ENCODE data around the gene PHF19. TPM values are rescaled to one million over a fixed set of nuclear protein-coding genes. Genes with fewer than 3 reads are reported as not detected.

Gene PHF19
- total and polyA plus RNA-seq, 4 donors = 25.9 to 66.7 (median 51.2) TPM

- H3K4me3 ChIP-seq (ENCODE audit: low read length in 2 of 2) = no peak overlapping the region
- H3K9me3 ChIP-seq (ENCODE audit: control insufficient read depth, low read length) = no peaks in the 10 kb centered on the region
- DNase-seq (no peak), ATAC-seq (ENCODE audit: low FRiP score) (no peak)
- no peak overlapping the region for H3K27ac ChIP-seq (ENCODE audit: low read depth in 1 of 2, low read length in 2 of 2)
- intact Hi-C loops (cut with DNase I) = no loop called here
- H3K4me1 ChIP-seq (ENCODE audit: control insufficient read depth in 1 of 2, insufficient read depth in 2 of 2, low read length in 2 of 2) = no peaks in the 10 kb centered on the region
- no peaks in the 10 kb centered on the region for H3K27me3 ChIP-seq (ENCODE audit: control insufficient read depth in 1 of 2, insufficient read depth in 2 of 2, low read length in 1 of 2)
- WGBS, 2 donors = 79 to 86% methylated on average over 3 of the region's 3 CpGs
- H3K36me3 ChIP-seq (ENCODE audit: control insufficient read depth in 1 of 2, insufficient read depth in 2 of 2, low read length in 1 of 2) = no peaks in the 10 kb centered on the region
These were observed 30.6 kb downstream of the PHF19 start for GRCh38 chr9:120846251-120846889.

- no peak overlapping the region for H3K4me3 ChIP-seq (ENCODE audit: low read length in 2 of 2)
- no peaks in the 10 kb centered on the region for H3K9me3 ChIP-seq (ENCODE audit: control insufficient read depth, low read length)
- no peak for ATAC-seq (ENCODE audit: low FRiP score)
- H3K4me1 ChIP-seq (ENCODE audit: control insufficient read depth in 1 of 2, insufficient read depth in 2 of 2, low read length in 2 of 2) = no peaks in the 10 kb centered on the region
- no peaks in the 10 kb centered on the region for H3K27me3 ChIP-seq (ENCODE audit: control insufficient read depth in 1 of 2, insufficient read depth in 2 of 2, low read length in 1 of 2)
- no peak overlapping the region for H3K27ac ChIP-seq (ENCODE audit: low read depth in 1 of 2, low read length in 2 of 2)
- no peak for DNase-seq
- intact Hi-C loops (cut with DNase I) = no loop called here
- H3K36me3 ChIP-seq (ENCODE audit: control insufficient read depth in 1 of 2, insufficient read depth in 2 of 2, low read length in 1 of 2) = no peaks in the 10 kb centered on the region
These were observed 31.7 kb downstream of the PHF19 start for GRCh38 chr9:120845255-120845654.

- Histone ChIP-seq H3K36me3 (ENCODE audit: control insufficient read depth in 1 of 2, insufficient read depth in 2 of 2, low read length in 1 of 2) (no peaks in the 10 kb centered on the region), H3K4me3 (ENCODE audit: low read length in 2 of 2) (peak within 1 kb of the TSS; percentile 72 to 97), H3K27me3 (ENCODE audit: control insufficient read depth in 1 of 2, insufficient read depth in 2 of 2, low read length in 1 of 2) (no peaks in the 10 kb centered on the region), H3K4me1 (ENCODE audit: control insufficient read depth in 1 of 2, insufficient read depth in 2 of 2, low read length in 2 of 2) (peaks cover 0 to 1% of the 10 kb centered on the region in 2 donors), H3K27ac (ENCODE audit: low read depth in 1 of 2, low read length in 2 of 2) (peak within 1 kb of the TSS; percentile 49 to 89), H3K9me3 (ENCODE audit: control insufficient read depth, low read length) (no peaks in the 10 kb centered on the region)
- intact Hi-C loops (cut with DNase I) = no loop called here
- DNase-seq (peak; percentile 99), ATAC-seq (ENCODE audit: low FRiP score) (peak; percentile 99)
- WGBS, 2 donors = 4 to 8% methylated on average over 57 to 62 of the region's 62 CpGs
These were observed 34.1 kb downstream of the PHF19 start, which contains the start of gene PSMD5 for GRCh38 chr9:120842685-120843485. Gene PSMD5, minus strand, starts transcription at chr9:120842922. Its CDS starts 13 bp downstream, at chr9:120842909.

DNA sequence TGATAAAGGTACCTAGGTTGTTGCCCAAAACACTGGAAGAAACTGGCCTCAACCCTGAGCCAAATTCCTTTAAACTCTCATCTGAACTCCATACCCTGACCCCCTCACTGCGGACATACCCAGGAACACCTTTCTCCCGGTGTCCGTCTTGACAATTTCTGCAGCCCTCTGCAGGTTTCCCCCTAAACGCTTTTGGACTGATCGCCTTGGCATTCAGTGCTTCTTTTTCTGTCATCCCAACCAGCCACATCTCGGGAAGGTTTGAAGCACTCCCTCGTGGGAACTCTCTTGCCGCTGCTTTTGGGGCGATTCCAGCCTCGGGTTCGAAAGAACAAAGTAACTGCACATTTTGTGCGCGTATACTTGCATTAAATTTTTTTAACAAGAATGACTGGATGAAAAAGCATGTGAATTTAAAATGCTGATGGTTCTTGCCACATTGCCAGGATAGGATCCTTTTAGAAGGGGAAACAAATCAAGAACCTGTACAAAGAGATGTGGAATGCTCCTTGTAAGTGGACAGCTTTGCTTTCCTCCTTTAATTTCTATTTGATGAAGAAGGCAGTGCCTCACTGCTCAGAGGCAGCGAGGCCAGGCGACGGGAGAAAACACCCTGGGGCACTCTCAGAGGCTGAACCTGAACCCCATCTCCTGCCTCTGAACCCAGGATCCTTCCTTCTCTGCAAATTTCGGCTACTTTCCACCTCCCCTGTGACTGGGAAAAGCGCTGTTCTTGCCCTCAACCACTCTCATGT is 34.9 kb downstream of the PHF19 start:
- no peaks in the 10 kb centered on the region for H3K36me3 ChIP-seq (ENCODE audit: control insufficient read depth in 1 of 2, insufficient read depth in 2 of 2, low read length in 1 of 2)
- no peaks in the 10 kb centered on the region for H3K9me3 ChIP-seq (ENCODE audit: control insufficient read depth, low read length)
- H3K27ac ChIP-seq (ENCODE audit: low read depth in 1 of 2, low read length in 2 of 2) = peak overlapping the region; percentile 49 to 76
- no peaks in the 10 kb centered on the region for H3K27me3 ChIP-seq (ENCODE audit: control insufficient read depth in 1 of 2, insufficient read depth in 2 of 2, low read length in 1 of 2)
- ATAC-seq (ENCODE audit: low FRiP score) = peak; percentile 5
- peak overlapping the region; percentile 72 to 97 for H3K4me3 ChIP-seq (ENCODE audit: low read length in 2 of 2)
- intact Hi-C loops (cut with DNase I) = no loop called here
- 23 to 25% methylated on average over 18 of the region's 18 CpGs for WGBS, 2 donors
- H3K4me1 ChIP-seq (ENCODE audit: control insufficient read depth in 1 of 2, insufficient read depth in 2 of 2, low read length in 2 of 2) = peaks cover 0 to 1% of the 10 kb centered on the region in 2 donors
- DNase-seq = no peak

- Histone ChIP-seq H3K36me3 (ENCODE audit: control insufficient read depth in 1 of 2, insufficient read depth in 2 of 2, low read length in 1 of 2) (no peaks in the 10 kb centered on the region), H3K27ac (ENCODE audit: low read depth in 1 of 2, low read length in 2 of 2) (no peak overlapping the region), H3K4me1 (ENCODE audit: control insufficient read depth in 1 of 2, insufficient read depth in 2 of 2, low read length in 2 of 2) (peaks cover 0 to 1% of the 10 kb centered on the region in 2 donors), H3K9me3 (ENCODE audit: control insufficient read depth, low read length) (no peaks in the 10 kb centered on the region), H3K27me3 (ENCODE audit: control insufficient read depth in 1 of 2, insufficient read depth in 2 of 2, low read length in 1 of 2) (no peaks in the 10 kb centered on the region), H3K4me3 (ENCODE audit: low read length in 2 of 2) (no peak overlapping the region)
- intact Hi-C loops (cut with DNase I) = no loop called here
- no peak for DNase-seq
- WGBS, 2 donors = 25 to 36% methylated on average over 2 of the region's 2 CpGs
- no peak for ATAC-seq (ENCODE audit: low FRiP score)
These were observed 37.8 kb downstream of the PHF19 start for GRCh38 chr9:120839146-120839545.

DNA sequence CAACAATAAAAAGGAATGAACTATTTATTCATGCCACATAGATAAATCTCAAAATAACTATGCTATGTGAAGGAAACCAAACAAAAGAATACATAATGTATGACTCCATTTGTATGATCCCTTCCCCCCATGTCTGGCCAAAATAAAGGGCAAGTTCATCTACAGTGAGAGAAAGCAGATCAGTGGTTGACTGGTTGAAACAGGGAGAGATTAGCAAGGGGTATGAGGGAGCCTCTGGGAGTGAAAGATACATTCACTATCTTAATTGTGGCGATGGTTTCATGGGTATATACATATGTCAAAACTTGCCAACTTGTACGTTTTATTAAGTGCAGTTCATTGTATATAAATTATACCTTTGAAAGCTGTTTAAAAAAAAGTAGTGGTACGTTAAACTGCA is 39.1 kb downstream of the PHF19 start:
- intact Hi-C loops (cut with DNase I) = no loop called here
- 78 to 81% methylated on average over 3 of the region's 3 CpGs for whole genome bisulfite sequencing, 2 donors
- DNase-seq (no peak), ATAC-seq (ENCODE audit: low FRiP score) (no peak)
- Histone ChIP-seq H3K27me3 (ENCODE audit: control insufficient read depth in 1 of 2, insufficient read depth in 2 of 2, low read length in 1 of 2) (no peaks in the 10 kb centered on the region), H3K36me3 (ENCODE audit: control insufficient read depth in 1 of 2, insufficient read depth in 2 of 2, low read length in 1 of 2) (no peaks in the 10 kb centered on the region), H3K4me3 (ENCODE audit: low read length in 2 of 2) (no peak overlapping the region), H3K9me3 (ENCODE audit: control insufficient read depth, low read length) (no peaks in the 10 kb centered on the region), H3K27ac (ENCODE audit: low read depth in 1 of 2, low read length in 2 of 2) (no peak overlapping the region), H3K4me1 (ENCODE audit: control insufficient read depth in 1 of 2, insufficient read depth in 2 of 2, low read length in 2 of 2) (peaks cover 0 to 1% of the 10 kb centered on the region in 2 donors)

- peaks cover 0 to 7% of the 10 kb centered on the region in 2 donors for H3K36me3 ChIP-seq (ENCODE audit: control insufficient read depth in 1 of 2, insufficient read depth in 2 of 2, low read length in 1 of 2)
- intact Hi-C loops (cut with DNase I) = no loop called here
These were observed 43.7 kb downstream of the PHF19 start for GRCh38 chr9:120833325-120833724.

DNA sequence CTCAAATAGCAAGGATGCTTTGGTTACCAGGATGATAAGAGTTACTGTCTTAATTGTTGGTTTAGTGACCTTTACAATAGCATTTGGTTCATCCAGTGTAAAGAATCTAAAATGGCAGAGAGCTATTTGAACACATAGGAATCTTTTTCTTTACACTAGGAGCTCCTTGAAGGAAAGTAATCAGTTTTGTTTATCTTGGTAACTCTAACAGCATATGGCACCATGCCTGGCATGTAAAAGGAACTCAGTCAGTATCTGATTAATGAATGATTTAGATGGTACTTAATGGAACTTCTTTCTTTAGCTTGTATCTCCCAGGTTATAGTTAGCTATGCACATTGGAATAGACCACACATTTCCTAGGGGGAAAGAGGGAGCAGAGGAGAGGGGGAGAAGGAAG is 44.2 kb downstream of the PHF19 start:
- Histone ChIP-seq H3K9me3 (ENCODE audit: control insufficient read depth, low read length) (no peaks in the 10 kb centered on the region), H3K27ac (ENCODE audit: low read depth in 1 of 2, low read length in 2 of 2) (no peak overlapping the region), H3K4me3 (ENCODE audit: low read length in 2 of 2) (no peak overlapping the region), H3K36me3 (ENCODE audit: control insufficient read depth in 1 of 2, insufficient read depth in 2 of 2, low read length in 1 of 2) (peaks cover 0 to 7% of the 10 kb centered on the region in 2 donors), H3K4me1 (ENCODE audit: control insufficient read depth in 1 of 2, insufficient read depth in 2 of 2, low read length in 2 of 2) (no peaks in the 10 kb centered on the region), H3K27me3 (ENCODE audit: control insufficient read depth in 1 of 2, insufficient read depth in 2 of 2, low read length in 1 of 2) (no peaks in the 10 kb centered on the region)
- intact Hi-C loops (cut with DNase I) = no loop called here
- ATAC-seq (ENCODE audit: low FRiP score) (no peak), DNase-seq (no peak)

More at GRCh38 chr9:120833325-120833724, 43.7 kb downstream of the PHF19 start:
- Histone ChIP-seq H3K27ac (ENCODE audit: low read depth in 1 of 2, low read length in 2 of 2) (no peak overlapping the region), H3K27me3 (ENCODE audit: control insufficient read depth in 1 of 2, insufficient read depth in 2 of 2, low read length in 1 of 2) (no peaks in the 10 kb centered on the region), H3K4me1 (ENCODE audit: control insufficient read depth in 1 of 2, insufficient read depth in 2 of 2, low read length in 2 of 2) (no peaks in the 10 kb centered on the region), H3K4me3 (ENCODE audit: low read length in 2 of 2) (no peak overlapping the region), H3K9me3 (ENCODE audit: control insufficient read depth, low read length) (no peaks in the 10 kb centered on the region)
- DNase-seq (no peak), ATAC-seq (ENCODE audit: low FRiP score) (no peak)
- 91 to 94% methylated on average over 7 of the region's 7 CpGs for WGBS, 2 donors
